Right cardiac atrium (tissue), 5 donors: ENCODE data around the gene KLHDC8A. TPM values are rescaled to one million over a fixed set of nuclear protein-coding genes. Genes with fewer than 3 reads are reported as not detected.
"Not testable (repeated sequence)": the region's sequence is repeated elsewhere in the genome, so short reads cannot be mapped to it uniquely, and the experiment has no call there.

ENCODE experiments used
- ATAC-seq, 2 donors: fragments of 200-7000 bp; cut with Tn5 transposase; one replicate each; pipeline versions ENCODE4 v1.8.0 to v1.9.1; 2020; ENCODE audit warnings: moderate library complexity in 2 of 2, mild to moderate bottlenecking in 1 of 2
- DNase-seq, 3 donors: peaks; one replicate each; pipeline ENCODE4 v3.0.0-alpha.2; 2020
- H3K27ac ChIP-seq: one replicate; pipeline ENCODE4 v1.5.1; 2013; ENCODE audit warnings: mild to moderate bottlenecking, low read length, control low read depth, moderate library complexity
- H3K27me3 ChIP-seq: one replicate; pipeline ENCODE4 v1.6.1; 2013; ENCODE audit not compliant: control insufficient read depth, insufficient read depth
- H3K4me1 ChIP-seq: one replicate; pipeline ENCODE4 v1.6.1; 2013; ENCODE audit warnings: low read length; ENCODE audit not compliant: control insufficient read depth, insufficient read depth
- H3K4me3 ChIP-seq: one replicate; pipeline ENCODE4 v1.5.1; 2013; ENCODE audit warnings: low read length, control low read depth
- H3K9me3 ChIP-seq: one replicate; pipeline ENCODE4 v1.6.1; 2013; ENCODE audit warnings: low read length; ENCODE audit not compliant: control insufficient read depth
- WGBS: extraction: QIAGEN DNeasy Blood & Tissue Kit; methylation state at CpG from one replicate; pipeline ENCODE4 v1.1.7; 2013; 5-methylcytosine and 5-hydroxymethylcytosine counted together
- intact Hi-C, 4 donors: fragments of 100-400 bp; cut with DNase I; formaldehyde crosslinking; loops; one replicate each; pipeline versions ENCODE4 v1.11.0 to v1.14.0; 2022 to 2023
- long read RNA-seq, 4 donors: library from polyadenylated mRNA; unstranded; transcript quantifications; one replicate each; pipeline ENCODE4 v2.0.0, GENCODE V29; 2020 to 2021
- polyA plus RNA-seq: library from polyadenylated mRNA; stranded (reverse); fragments of 200-250 nt; gene quantifications from one replicate; pipeline ENCODE4 v1.2.3, GENCODE V29; 2013
- total RNA-seq, 4 donors: library from RNA; stranded (reverse); fragmentation: NEBNext Ultra II Directional; extraction: Animal tissue kit (Norgen Biotek cat#: 25700); gene quantifications; one replicate each; pipeline ENCODE4 v1.2.1, GENCODE V29; 2021
- donor health status: healthy with polysubstance abuse.
- donor health status: DM: no; HTN: yes; CAD: no.
- donor health status: DM: no; HTN: no; CAD: no.
- donor health status: DM: no; HTN: yes; CAD: no; lungs with severe emphysema.
- donor health status: DM: yes; HTN: yes; CAD: no.

The KLHDC8A gene, protein sequence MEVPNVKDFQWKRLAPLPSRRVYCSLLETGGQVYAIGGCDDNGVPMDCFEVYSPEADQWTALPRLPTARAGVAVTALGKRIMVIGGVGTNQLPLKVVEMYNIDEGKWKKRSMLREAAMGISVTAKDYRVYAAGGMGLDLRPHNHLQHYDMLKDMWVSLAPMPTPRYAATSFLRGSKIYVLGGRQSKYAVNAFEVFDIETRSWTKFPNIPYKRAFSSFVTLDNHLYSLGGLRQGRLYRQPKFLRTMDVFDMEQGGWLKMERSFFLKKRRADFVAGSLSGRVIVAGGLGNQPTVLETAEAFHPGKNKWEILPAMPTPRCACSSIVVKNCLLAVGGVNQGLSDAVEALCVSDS
- total RNA-seq (under 1 TPM; 0.35 to 0.71 (median 0.52) TPM), polyA plus RNA-seq (0.36 TPM)
- long read RNA-seq, donor 1, result 0 reads
- long read RNA-seq, donor 2, result 0 reads
- long read RNA-seq, donor 3, partial matches to known transcripts, result 3 of 3 reads
- long read RNA-seq, donor 3, other reads (novel, unspliced or antisense), result 0 of 3 reads
- long read RNA-seq, donor 4, result 0 reads

DNA sequence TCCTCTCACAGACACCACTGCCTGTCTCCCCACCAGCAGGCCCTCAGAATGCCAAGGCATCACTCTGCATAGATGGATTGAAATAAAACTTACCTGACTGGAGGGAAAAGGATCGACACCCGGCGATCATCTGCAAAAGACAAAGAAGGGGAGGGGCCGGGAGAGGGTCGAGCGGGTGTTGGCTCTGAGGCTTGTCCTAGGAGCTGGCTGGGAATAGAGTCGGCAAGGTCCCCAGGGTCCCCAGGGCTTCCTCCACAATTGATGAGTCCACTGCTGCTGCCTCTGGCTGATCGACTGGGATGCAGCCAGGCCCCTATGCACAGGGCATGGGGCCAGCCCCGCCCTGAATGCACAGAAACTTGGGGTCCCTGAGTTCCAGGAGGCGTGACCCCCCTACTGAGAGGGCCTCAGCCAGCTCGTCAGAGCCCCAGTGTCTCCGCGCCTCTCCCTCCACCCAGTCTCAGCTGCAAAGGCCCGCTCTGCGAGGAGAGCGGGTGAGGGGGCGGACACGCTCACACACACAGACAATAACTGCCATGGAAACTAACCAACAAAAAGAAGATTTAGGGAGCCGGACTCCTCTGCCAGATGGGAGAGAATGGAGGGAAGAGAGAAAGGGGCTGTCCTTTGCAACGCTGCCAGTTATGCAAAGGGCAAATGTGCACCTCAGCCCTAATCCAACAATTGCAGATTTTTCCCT, at the start of gene KLHDC8A:
Gene KLHDC8A (minus strand): TSS at position 483 of the 700 bp plus-strand sequence. CDS start 13,318 bp downstream, outside the sequence.
- intact Hi-C loops, result loop anchor here in 2 of 4 donors (5.0 to 10.0 kb wide), 3 partner anchors 58 to 131 kb away; no protein-coding TSS in a partner anchor
- 42% methylated on average over 20 of the region's 20 CpGs for WGBS
- no peaks in the 10 kb centered on the region for H3K4me1 ChIP-seq
- no peak for ATAC-seq
- H3K27ac ChIP-seq, result no peak within 1 kb of the TSS
- no peaks in the 10 kb centered on the region for H3K9me3 ChIP-seq
- no peak within 1 kb of the TSS for H3K4me3 ChIP-seq
- DNase-seq, result no peak
- H3K27me3 ChIP-seq, result no peaks in the 10 kb centered on the region

DNA sequence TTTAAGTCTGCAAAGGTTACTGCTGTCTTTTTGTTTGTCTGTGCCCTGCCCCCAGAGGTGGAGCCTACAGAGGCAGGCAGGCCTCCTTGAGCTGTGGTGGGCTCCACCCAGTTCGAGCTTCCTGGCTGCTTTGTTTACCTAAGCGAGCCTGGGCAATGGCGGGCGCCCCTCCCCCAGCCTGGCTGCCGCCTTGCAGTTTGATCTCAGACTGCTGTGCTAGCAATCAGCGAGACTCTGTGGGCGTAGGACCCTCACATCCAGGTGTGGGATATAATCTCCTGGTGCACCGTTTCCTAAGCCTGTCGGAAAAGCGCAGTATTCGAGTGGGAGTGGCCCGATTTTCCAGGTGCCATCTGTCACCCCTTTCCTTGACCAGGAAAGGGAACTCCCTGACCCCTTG, 49.5 kb upstream of the KLHDC8A start:
- H3K4me3 ChIP-seq, intact Hi-C loops, H3K27me3 ChIP-seq, ATAC-seq, H3K4me1 ChIP-seq, DNase-seq, H3K27ac ChIP-seq, H3K9me3 ChIP-seq: not testable (repeated sequence)
- 88% methylated on average over 8 of the region's 12 CpGs for WGBS

DNA sequence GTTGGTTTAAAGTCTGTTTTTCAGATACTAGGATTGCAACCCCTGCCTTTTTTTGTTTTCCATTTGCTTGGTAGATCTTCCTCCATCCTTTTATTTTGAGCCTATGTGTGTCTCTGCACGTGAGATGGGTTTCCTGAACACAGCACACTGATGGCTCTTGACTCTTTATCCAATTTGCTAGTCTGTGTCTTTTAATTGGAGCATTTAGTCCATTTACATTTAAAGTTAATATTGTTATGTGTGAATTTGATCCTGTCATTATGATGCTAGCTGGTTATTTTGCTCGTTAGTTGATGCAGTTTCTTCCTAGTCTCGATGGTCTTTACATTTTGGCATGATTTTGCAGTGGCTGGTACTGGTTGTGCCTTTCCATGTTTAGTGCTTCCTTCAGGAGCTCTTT, 47.8 kb upstream of the KLHDC8A start:
- DNase-seq, H3K9me3 ChIP-seq, H3K27ac ChIP-seq, ATAC-seq, intact Hi-C loops, H3K4me3 ChIP-seq, H3K4me1 ChIP-seq, H3K27me3 ChIP-seq: not testable (repeated sequence)
- WGBS, result 80% methylated on average over 1 of the region's 3 CpGs

DNA sequence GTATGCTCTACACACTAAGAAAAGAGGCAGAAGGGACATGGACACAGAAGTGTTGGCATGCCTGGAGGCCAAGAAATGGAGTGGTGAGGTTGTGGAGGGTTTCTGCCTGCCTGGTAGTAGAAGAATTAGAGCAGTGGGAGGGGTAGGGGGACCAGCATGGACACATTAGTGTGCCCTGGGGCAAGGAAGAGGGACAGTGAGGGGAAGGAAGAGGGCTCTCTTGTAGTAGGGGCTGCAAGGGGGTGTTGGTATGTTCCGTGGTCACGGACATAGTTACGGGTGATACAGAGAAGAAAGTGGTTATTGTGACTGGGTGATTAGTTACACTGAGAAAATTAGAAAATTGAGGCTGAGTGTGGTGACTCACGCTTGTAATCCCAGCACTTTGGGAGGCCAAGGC, 41.9 kb upstream of the KLHDC8A start:
- intact Hi-C loops, result loop anchor here in 3 of 4 donors (5.0 to 10.0 kb wide), 2 partner anchors 86 to 89 kb away; no protein-coding TSS in a partner anchor
- 92% methylated on average over 4 of the region's 4 CpGs for WGBS
- ATAC-seq, result no peak

GRCh38 chr1:205396967-205397616, 40.4 kb upstream of the KLHDC8A start:
- ATAC-seq, result peak in 1 of 2 donors; percentile 55
- Histone ChIP-seq H3K4me1 (no peaks in the 10 kb centered on the region), H3K27me3 (no peaks in the 10 kb centered on the region), H3K27ac (no peak overlapping the region), H3K4me3 (no peak overlapping the region), H3K9me3 (no peaks in the 10 kb centered on the region)
- DNase-seq, result no peak
- 5% methylated on average over 6 of the region's 6 CpGs for WGBS
- intact Hi-C loops, result loop anchor here (2.0 to 10.0 kb wide), 3 partner anchors 88 to 90 kb away; no protein-coding TSS in a partner anchor

More for the DNA sequence above, 41.9 kb upstream of the KLHDC8A start:
- no peaks in the 10 kb centered on the region for H3K9me3 ChIP-seq
- no peaks in the 10 kb centered on the region for H3K4me1 ChIP-seq
- no peak overlapping the region for H3K27ac ChIP-seq
- H3K27me3 ChIP-seq, result no peaks in the 10 kb centered on the region
- no peak for DNase-seq
- H3K4me3 ChIP-seq, result no peak overlapping the region

- intact Hi-C loops, result loop anchor here (2.0 to 10.0 kb wide), 3 partner anchors 89 to 92 kb away; no protein-coding TSS in a partner anchor
- H3K4me1 ChIP-seq, result no peaks in the 10 kb centered on the region
- 72% methylated on average over 3 of the region's 3 CpGs for WGBS
- H3K27ac ChIP-seq, result no peak overlapping the region
- no peak for DNase-seq
- ATAC-seq, result no peak
- no peaks in the 10 kb centered on the region for H3K9me3 ChIP-seq
- no peak overlapping the region for H3K4me3 ChIP-seq
- H3K27me3 ChIP-seq, result no peaks in the 10 kb centered on the region
Observed at GRCh38 chr1:205395616-205396015, 38.9 kb upstream of the KLHDC8A start.

DNA sequence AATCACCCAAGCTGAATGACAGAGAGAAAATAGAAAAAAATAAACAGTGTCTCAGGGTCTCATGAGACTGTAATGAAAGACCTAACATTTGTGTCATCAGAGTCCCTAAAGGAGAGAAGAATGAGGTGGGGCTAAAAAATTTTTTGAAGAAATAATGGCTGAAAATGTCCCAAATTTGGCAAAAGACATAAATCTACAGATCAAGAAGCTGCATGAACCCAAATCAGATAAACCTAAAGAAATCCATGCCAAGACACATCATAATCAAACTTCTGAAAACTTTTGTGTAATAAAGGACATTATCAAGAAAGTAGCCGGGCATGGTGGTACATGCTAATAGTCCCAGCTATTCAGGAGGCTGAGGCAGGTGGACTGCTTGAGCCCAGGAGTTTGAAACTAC, 35.9 kb upstream of the KLHDC8A start:
- intact Hi-C loops, result loop anchor here in 1 of 4 donors (10.0 kb wide), 1 partner anchor 92 kb away; no protein-coding TSS in a partner anchor
- Histone ChIP-seq H3K4me1 (no peaks in the 10 kb centered on the region), H3K27me3 (no peaks in the 10 kb centered on the region), H3K9me3 (no peaks in the 10 kb centered on the region), H3K27ac (no peak overlapping the region), H3K4me3 (no peak overlapping the region)
- WGBS, result 89% methylated on average over 1 of the region's 1 CpG
- ATAC-seq, result no peak
- no peak for DNase-seq

DNA sequence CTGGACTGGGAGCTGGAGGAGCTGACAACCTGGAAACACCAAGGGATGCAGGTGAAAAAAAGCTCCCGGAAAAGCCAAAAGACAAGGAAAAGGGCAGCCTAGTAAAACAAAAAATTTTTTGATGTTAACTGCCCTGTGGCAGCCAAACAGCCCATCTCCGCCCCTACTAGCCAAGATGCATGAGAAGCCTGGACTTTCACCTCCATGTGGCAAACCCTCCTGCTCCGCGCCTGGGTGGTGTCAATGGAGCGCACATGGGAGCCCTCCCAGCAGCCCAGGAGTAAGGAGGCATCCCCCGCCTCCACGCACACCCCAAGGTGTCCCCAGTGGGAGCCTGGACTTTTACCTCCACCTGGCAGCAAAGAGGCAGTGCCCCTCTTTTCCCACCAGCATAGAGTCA, 34.7 kb upstream of the KLHDC8A start:
- H3K27ac ChIP-seq, result no peak overlapping the region
- intact Hi-C loops, result loop anchor here in 1 of 4 donors (10.0 kb wide), 1 partner anchor 93 kb away; no protein-coding TSS in a partner anchor
- no peak for ATAC-seq

DNA sequence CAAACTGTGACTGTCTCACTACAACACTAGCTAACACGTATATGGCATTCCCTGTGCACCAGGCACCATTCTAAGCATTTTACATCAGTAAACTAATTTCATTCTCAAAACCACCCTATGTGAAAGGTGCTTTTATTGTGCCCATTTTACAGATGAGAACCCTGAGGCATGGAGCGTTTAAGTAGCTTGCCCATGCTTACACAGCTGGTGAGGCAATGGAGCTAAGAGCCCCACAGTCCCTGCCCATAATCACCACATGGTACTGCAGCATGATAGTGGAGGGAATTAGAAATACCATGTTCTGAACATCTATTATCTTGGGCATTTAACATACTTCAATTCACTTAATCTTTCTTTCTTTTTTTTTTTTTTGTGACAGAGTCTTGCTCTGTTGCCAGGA, 31.1 kb upstream of the KLHDC8A start:
- WGBS, result 94% methylated on average over 2 of the region's 2 CpGs
- intact Hi-C loops, result no loop called here
- ATAC-seq (no peak), DNase-seq (no peak)
- H3K4me1 ChIP-seq, result no peaks in the 10 kb centered on the region
- H3K27ac ChIP-seq, result no peak overlapping the region
- no peaks in the 10 kb centered on the region for H3K9me3 ChIP-seq
- no peaks in the 10 kb centered on the region for H3K27me3 ChIP-seq
- H3K4me3 ChIP-seq, result no peak overlapping the region

More for the DNA sequence above, 34.7 kb upstream of the KLHDC8A start:
- H3K9me3 ChIP-seq, result no peaks in the 10 kb centered on the region
- no peaks in the 10 kb centered on the region for H3K27me3 ChIP-seq
- H3K4me1 ChIP-seq, result no peaks in the 10 kb centered on the region
- DNase-seq, result no peak
- 90% methylated on average over 7 of the region's 7 CpGs for WGBS
- no peak overlapping the region for H3K4me3 ChIP-seq

GRCh38 chr1:205382990-205383389, 26.3 kb upstream of the KLHDC8A start:
- H3K27me3 ChIP-seq, H3K9me3 ChIP-seq, ATAC-seq, intact Hi-C loops, H3K4me3 ChIP-seq, H3K4me1 ChIP-seq, H3K27ac ChIP-seq, DNase-seq: not testable (repeated sequence)
- WGBS, result 87% methylated on average over 3 of the region's 3 CpGs
